ENCODE data around the gene CYB561. TPM values are rescaled to one million over a fixed set of nuclear protein-coding genes. Genes with fewer than 3 reads are reported as not detected.

CYB561 gene
- total RNA-seq, 4 donors from 2014 or later: 46.2 to 129 (median 101) TPM

GRCh38 chr17:63433746-63434591 lies 12.1 kb downstream of the CYB561 start:
- Histone ChIP-seq H3K4me1 (peaks cover 21 to 44% of the 10 kb centered on the region in 2 donors), H3K36me3 (peaks cover 6 to 12% of the 10 kb centered on the region in 2 donors), H3K4me3 (replicated peaks in 1 of 3) (no peak overlapping the region), H3K9me3 (no peaks in the 10 kb centered on the region), H3K27ac (peak overlapping the region in 2 of 3 donors; percentile 37 to 56), H3K27me3 (no peaks in the 10 kb centered on the region)
- DNase-seq: peak; percentile 32 to 34
- intact Hi-C loops (cut with DNase I): no loop called here
- TF ChIP-seq, protein P1, sequence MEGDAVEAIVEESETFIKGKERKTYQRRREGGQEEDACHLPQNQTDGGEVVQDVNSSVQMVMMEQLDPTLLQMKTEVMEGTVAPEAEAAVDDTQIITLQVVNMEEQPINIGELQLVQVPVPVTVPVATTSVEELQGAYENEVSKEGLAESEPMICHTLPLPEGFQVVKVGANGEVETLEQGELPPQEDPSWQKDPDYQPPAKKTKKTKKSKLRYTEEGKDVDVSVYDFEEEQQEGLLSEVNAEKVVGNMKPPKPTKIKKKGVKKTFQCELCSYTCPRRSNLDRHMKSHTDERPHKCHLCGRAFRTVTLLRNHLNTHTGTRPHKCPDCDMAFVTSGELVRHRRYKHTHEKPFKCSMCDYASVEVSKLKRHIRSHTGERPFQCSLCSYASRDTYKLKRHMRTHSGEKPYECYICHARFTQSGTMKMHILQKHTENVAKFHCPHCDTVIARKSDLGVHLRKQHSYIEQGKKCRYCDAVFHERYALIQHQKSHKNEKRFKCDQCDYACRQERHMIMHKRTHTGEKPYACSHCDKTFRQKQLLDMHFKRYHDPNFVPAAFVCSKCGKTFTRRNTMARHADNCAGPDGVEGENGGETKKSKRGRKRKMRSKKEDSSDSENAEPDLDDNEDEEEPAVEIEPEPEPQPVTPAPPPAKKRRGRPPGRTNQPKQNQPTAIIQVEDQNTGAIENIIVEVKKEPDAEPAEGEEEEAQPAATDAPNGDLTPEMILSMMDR (IDR thresholded peaks at IDR 0.05): no peak
- no peak for TF ChIP-seq POLR2A (IDR thresholded peaks at IDR 0.05)
- 75 to 81% methylated on average over 30 to 32 of the region's 32 CpGs for WGBS, 2 donors

DNA sequence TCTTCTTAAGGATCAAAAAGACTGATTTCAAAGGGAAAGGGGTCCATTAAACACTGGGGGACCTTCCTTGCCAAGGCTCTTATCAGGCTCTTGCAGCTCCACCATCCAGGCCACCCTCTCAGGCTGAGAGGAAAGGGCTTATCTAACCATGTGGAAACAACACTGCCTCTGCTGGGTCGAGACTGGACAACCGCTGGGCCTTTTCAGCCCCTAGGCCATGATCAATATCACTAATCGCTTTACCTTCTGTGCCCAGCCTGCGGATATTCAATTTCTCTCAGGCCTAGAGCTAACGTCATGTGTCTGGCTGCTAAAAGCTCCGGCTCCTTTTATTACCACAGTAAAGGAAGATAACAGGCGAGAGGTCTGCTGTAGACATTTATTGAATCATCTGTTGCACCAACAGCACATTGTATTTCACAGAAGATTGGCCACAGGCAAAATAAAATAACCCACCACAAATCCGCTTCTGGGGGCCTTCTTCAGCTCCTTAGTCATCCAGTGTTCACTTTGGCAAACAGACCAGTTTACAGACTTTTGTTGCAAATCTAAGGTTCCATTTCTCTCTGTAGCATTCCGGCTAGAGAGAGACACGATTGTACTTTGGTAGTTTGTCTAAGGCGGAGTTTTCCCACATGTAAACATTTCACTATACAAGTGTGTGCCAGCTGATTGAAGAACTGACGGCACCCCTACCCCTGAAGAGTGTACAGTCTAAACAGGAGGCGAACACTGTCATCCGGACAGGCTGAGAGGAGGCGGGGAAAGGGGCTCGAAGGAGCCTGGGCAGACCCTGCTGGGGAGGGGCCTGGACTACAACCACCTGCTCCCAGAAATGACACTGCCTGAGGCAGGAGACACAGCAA lies 13.9 kb downstream of the CYB561 start:
- no peaks in the 10 kb centered on the region for H3K27me3 ChIP-seq
- no peak overlapping the region for H3K4me3 ChIP-seq (replicated peaks in 1 of 3)
- no peaks in the 10 kb centered on the region for H3K9me3 ChIP-seq
- no peak for DNase-seq
- H3K27ac ChIP-seq: peak overlapping the region in 1 of 3 donors; percentile 33
- 86% methylated on average over 16 of the region's 16 CpGs for WGBS, 2 donors
- H3K36me3 ChIP-seq: peaks cover 6 to 12% of the 10 kb centered on the region in 2 donors
- H3K4me1 ChIP-seq: peaks cover 15 to 36% of the 10 kb centered on the region in 2 donors
- TF ChIP-seq POLR2A (IDR thresholded peaks at IDR 0.05): no peak
- TF ChIP-seq, protein P1 (IDR thresholded peaks at IDR 0.05): no peak
- intact Hi-C loops (cut with DNase I): no loop called here

GRCh38 chr17:63431618-63431938 lies 14.5 kb downstream of the CYB561 start:
- no peak for TF ChIP-seq POLR2A (IDR thresholded peaks at IDR 0.05)
- TF ChIP-seq, protein P1 (IDR thresholded peaks at IDR 0.05): no peak
- DNase-seq: no peak
- Histone ChIP-seq H3K36me3 (peaks cover 6 to 12% of the 10 kb centered on the region in 2 donors), H3K4me3 (replicated peaks in 1 of 3) (no peak overlapping the region), H3K27ac (no peak overlapping the region), H3K9me3 (no peaks in the 10 kb centered on the region), H3K27me3 (no peaks in the 10 kb centered on the region), H3K4me1 (peaks cover 15 to 30% of the 10 kb centered on the region in 2 donors)
- 89 to 95% methylated on average over 7 of the region's 7 CpGs for WGBS, 2 donors
- intact Hi-C loops (cut with DNase I): no loop called here

DNA sequence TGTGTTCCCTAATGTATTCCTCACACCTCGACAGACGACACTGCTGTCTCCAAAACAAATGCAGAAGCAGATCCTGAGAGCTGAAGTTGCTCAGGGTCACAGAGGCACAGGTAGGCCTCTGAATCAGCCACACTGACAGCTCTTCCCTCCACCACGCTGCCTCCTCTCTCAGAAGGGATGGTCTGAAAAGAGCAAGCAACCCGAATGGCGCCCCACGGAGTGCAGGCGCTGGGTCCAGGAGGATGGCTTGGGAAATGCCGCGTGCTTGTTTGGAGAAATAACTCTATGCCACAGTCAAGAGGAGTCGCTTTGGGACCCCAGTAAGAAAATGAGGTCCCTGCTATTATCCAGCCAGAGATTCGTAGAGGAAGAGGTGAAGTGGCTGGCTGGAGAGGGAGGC lies 15.9 kb downstream of the CYB561 start:
- DNase-seq: no peak
- no peaks in the 10 kb centered on the region for H3K27me3 ChIP-seq
- no peak for TF ChIP-seq POLR2A (IDR thresholded peaks at IDR 0.05)
- TF ChIP-seq, protein P1 (IDR thresholded peaks at IDR 0.05): no peak
- H3K4me1 ChIP-seq: peaks cover 2 to 17% of the 10 kb centered on the region in 2 donors
- intact Hi-C loops (cut with DNase I): no loop called here
- WGBS, 2 donors: 78 to 83% methylated on average over 11 of the region's 11 CpGs
- H3K9me3 ChIP-seq: no peaks in the 10 kb centered on the region
- H3K4me3 ChIP-seq (replicated peaks in 1 of 3): no peak overlapping the region
- no peak overlapping the region for H3K27ac ChIP-seq
- H3K36me3 ChIP-seq: peaks cover 6 to 12% of the 10 kb centered on the region in 2 donors
